NT2/D1 (cell line): ENCODE data around the gene NT5C2.
"Not testable (repeated sequence)": the region's sequence is repeated elsewhere in the genome, so short reads cannot be mapped to it uniquely, and the experiment has no call there.

Experiments
- SUZ12 ChIP-seq: IDR thresholded peaks from 2 replicates; pipeline ENCODE4 v1.6.1; 2011; ENCODE audit not compliant: insufficient read length, insufficient read depth; ENCODE audit errors: extremely low read depth
- YY1 ChIP-seq: IDR thresholded peaks from 2 replicates; pipeline ENCODE4 v1.6.1; 2011; ENCODE audit not compliant: insufficient read length, insufficient read depth
- ZNF274 ChIP-seq: IDR thresholded peaks from 2 replicates; pipeline ENCODE4 v1.6.1; 2011; ENCODE audit warnings: mild to moderate bottlenecking, low read depth, low read length

- not testable (repeated sequence) for TF ChIP-seq SUZ12, ZNF274, YY1
Observed at GRCh38 chr10:103130180-103130579, 62.9 kb downstream of the NT5C2 start.
